GM18526 (cell line): ENCODE measurements around the gene POLR1A.

Experiments
- POLR2A ChIP-seq: IDR thresholded peaks from 3 replicates; pipeline ENCODE4 v1.6.1; 2011; ENCODE audit not compliant: insufficient read length; ENCODE audit errors: extremely low read depth

The POLR1A gene

GRCh38 chr2:86074811-86075210, 30.9 kb downstream of the POLR1A start:
- no peak for TF ChIP-seq POLR2A

GRCh38 chr2:86074256-86074655, 31.4 kb downstream of the POLR1A start:
- TF ChIP-seq POLR2A, result no peak

GRCh38 chr2:86073225-86073624, 32.5 kb downstream of the POLR1A start:
- no peak for TF ChIP-seq POLR2A

- TF ChIP-seq POLR2A, result no peak
Observed at GRCh38 chr2:86072271-86072858, 33.3 kb downstream of the POLR1A start.

- no peak for TF ChIP-seq POLR2A
Observed at GRCh38 chr2:86070868-86071267, 34.8 kb downstream of the POLR1A start.

- TF ChIP-seq POLR2A, result no peak
Observed at GRCh38 chr2:86069783-86070339, 35.8 kb downstream of the POLR1A start.

- TF ChIP-seq POLR2A, result no peak
Observed at GRCh38 chr2:86069091-86069685, 36.5 kb downstream of the POLR1A start.

GRCh38 chr2:86068648-86069047, 37.0 kb downstream of the POLR1A start:
- TF ChIP-seq POLR2A, result no peak

- TF ChIP-seq POLR2A, result no peak
Observed at GRCh38 chr2:86068136-86068588, 37.5 kb downstream of the POLR1A start.

GRCh38 chr2:86066915-86067314, 38.8 kb downstream of the POLR1A start:
- no peak for TF ChIP-seq POLR2A

- no peak for TF ChIP-seq POLR2A
Observed at GRCh38 chr2:86066007-86066578, 39.6 kb downstream of the POLR1A start.

GRCh38 chr2:86065512-86065911, 40.2 kb downstream of the POLR1A start:
- no peak for TF ChIP-seq POLR2A

GRCh38 chr2:86064006-86064405, 41.7 kb downstream of the POLR1A start:
- no peak for TF ChIP-seq POLR2A

- no peak for TF ChIP-seq POLR2A
Observed at GRCh38 chr2:86062043-86062442, 43.6 kb downstream of the POLR1A start.

GRCh38 chr2:86056590-86057331, 48.9 kb downstream of the POLR1A start:
- no peak for TF ChIP-seq POLR2A

- TF ChIP-seq POLR2A, result no peak
Observed at GRCh38 chr2:86055314-86055713, 50.4 kb downstream of the POLR1A start.
